HepG2 (cell line): ENCODE data around the gene RAB42. TPM values are rescaled to one million over a fixed set of nuclear protein-coding genes. Genes with fewer than 3 reads are reported as not detected.

Experiments used
- CBX5 ChIP-seq: sonication (generic); formaldehyde crosslinking; IDR thresholded peaks from 2 replicates; pipeline ENCODE4 v1.4.0; 2020; ENCODE audit warnings: missing genetic modification reagents, borderline replicate concordance
- DNMT3B ChIP-seq: conservative IDR thresholded peaks from 2 replicates; pipeline ENCODE4 v1.6.1; 2016; ENCODE audit warnings: missing biosample characterization, control low read depth
- EED ChIP-seq: sonication (generic); formaldehyde crosslinking; IDR thresholded peaks from 2 replicates; pipeline ENCODE4 v1.5.0; 2020; ENCODE audit warnings: mild to moderate bottlenecking, missing genetic modification reagents
- ETV5 ChIP-seq: IDR thresholded peaks from 2 replicates; pipeline ENCODE4 v1.6.1; 2018; ENCODE audit warnings: missing biosample characterization, missing genetic modification reagents, inconsistent platforms, borderline replicate concordance
- GATAD2A ChIP-seq: IDR thresholded peaks from 2 replicates; pipeline ENCODE4 v1.6.1; 2016
- GTF2F1 ChIP-seq: fragments of 150-350 bp; IDR thresholded peaks from 2 replicates; pipeline ENCODE4 v1.6.1; 2014; ENCODE audit warnings: low read length
- MEIS2 ChIP-seq: sonication (generic); formaldehyde crosslinking; IDR thresholded peaks from 2 replicates; pipeline ENCODE4 v1.9.0; 2021; ENCODE audit warnings: mild to moderate bottlenecking, missing genetic modification reagents
- YEATS4 ChIP-seq: sonication (generic); formaldehyde crosslinking; IDR thresholded peaks from 2 replicates; pipeline ENCODE4 v1.4.0; 2020; ENCODE audit warnings: missing genetic modification reagents, borderline replicate concordance
- ZNF761 ChIP-seq: sonication (generic); formaldehyde crosslinking; conservative IDR thresholded peaks from 2 replicates; pipeline ENCODE4 v1.4.0; 2020; ENCODE audit warnings: mild to moderate bottlenecking, missing genetic modification reagents
- ZNF788 ChIP-seq: sonication (generic); formaldehyde crosslinking; IDR thresholded peaks from 2 replicates; pipeline ENCODE4 v1.5.0; 2020; ENCODE audit warnings: mild to moderate bottlenecking, missing genetic modification reagents, borderline replicate concordance
- polyA plus RNA-seq, 8 experiments: library from polyadenylated mRNA; depleted of rRNA in 3 of 8; stranded (reverse) in 7 of 8; unstranded in 1 of 8; fragments of >200 nt; fragmentation: Illumina TruSeq in 4 of 8; extraction: Trizol in 4 of 8; gene quantifications; 2 replicates each; pipeline versions ENCODE4 v1.2.1 to v1.2.3, GENCODE V29; 2011 to 2016; ENCODE audit warnings: low read depth in 4 of 8, missing spikeins in 1 of 8, mixed read lengths in 1 of 8; ENCODE audit not compliant: insufficient read depth in 1 of 8
- total RNA-seq, 5 experiments: library from RNA; depleted of rRNA; stranded (reverse); fragments of >200 nt; fragmentation: Illumina TruSeq; extraction: Trizol; gene quantifications; 2 replicates each; pipeline ENCODE4 v1.2.3, GENCODE V29; 2016; ENCODE audit warnings: low read depth in 1 of 5
- TF ChIP-seq, protein P1 (sequence below): sonication (generic); formaldehyde crosslinking; IDR thresholded peaks from 2 replicates; pipeline ENCODE4 v1.8.1; 2023; ENCODE audit warnings: mild to moderate bottlenecking, moderate library complexity, missing genetic modification reagents
- TF ChIP-seq, protein P2 (sequence below): sonication (generic); formaldehyde crosslinking; IDR thresholded peaks from 2 replicates; pipeline ENCODE4 v1.5.1; 2020; ENCODE audit warnings: mild to moderate bottlenecking, moderate library complexity, missing genetic modification reagents
- TF ChIP-seq, protein P3 (sequence below), 2 experiments: fragments of 450-650 bp in 1 of 2; sonication (generic) in 1 of 2; formaldehyde crosslinking; IDR thresholded peaks; 2 replicates each; pipeline versions ENCODE4 v1.5.0 to v1.8.0; 2020 to 2022; ENCODE audit warnings: mild to moderate bottlenecking in 1 of 2, missing genetic modification reagents in 1 of 2
- TF ChIP-seq, protein P4 (sequence below), 2 experiments: sonication (generic) in 1 of 2; formaldehyde crosslinking in 1 of 2; IDR thresholded peaks; 2 replicates each; pipeline versions ENCODE4 v1.5.1 to v1.6.1; 2011 to 2020; ENCODE audit warnings: borderline replicate concordance in 1 of 2, low read depth in 1 of 2, low read length in 1 of 2, mild to moderate bottlenecking in 1 of 2, missing genetic modification reagents in 1 of 2, moderate library complexity in 1 of 2
- TF ChIP-seq, protein P5 (sequence below): sonication (generic); formaldehyde crosslinking; IDR thresholded peaks from 2 replicates; pipeline ENCODE4 v1.5.0; 2020; ENCODE audit warnings: missing genetic modification reagents, mild to moderate bottlenecking, borderline replicate concordance
- TF ChIP-seq, protein P6 (sequence below): sonication (generic); formaldehyde crosslinking; IDR thresholded peaks from 2 replicates; pipeline ENCODE4 v1.8.1; 2022; ENCODE audit warnings: mild to moderate bottlenecking, missing genetic modification reagents

RAB42 gene
- total and polyA plus RNA-seq, 2 of the 13 experiments (the other 11 are each of a cell fraction or from before 2014, with no cell fraction given): 10.4 to 166 TPM

DNA sequence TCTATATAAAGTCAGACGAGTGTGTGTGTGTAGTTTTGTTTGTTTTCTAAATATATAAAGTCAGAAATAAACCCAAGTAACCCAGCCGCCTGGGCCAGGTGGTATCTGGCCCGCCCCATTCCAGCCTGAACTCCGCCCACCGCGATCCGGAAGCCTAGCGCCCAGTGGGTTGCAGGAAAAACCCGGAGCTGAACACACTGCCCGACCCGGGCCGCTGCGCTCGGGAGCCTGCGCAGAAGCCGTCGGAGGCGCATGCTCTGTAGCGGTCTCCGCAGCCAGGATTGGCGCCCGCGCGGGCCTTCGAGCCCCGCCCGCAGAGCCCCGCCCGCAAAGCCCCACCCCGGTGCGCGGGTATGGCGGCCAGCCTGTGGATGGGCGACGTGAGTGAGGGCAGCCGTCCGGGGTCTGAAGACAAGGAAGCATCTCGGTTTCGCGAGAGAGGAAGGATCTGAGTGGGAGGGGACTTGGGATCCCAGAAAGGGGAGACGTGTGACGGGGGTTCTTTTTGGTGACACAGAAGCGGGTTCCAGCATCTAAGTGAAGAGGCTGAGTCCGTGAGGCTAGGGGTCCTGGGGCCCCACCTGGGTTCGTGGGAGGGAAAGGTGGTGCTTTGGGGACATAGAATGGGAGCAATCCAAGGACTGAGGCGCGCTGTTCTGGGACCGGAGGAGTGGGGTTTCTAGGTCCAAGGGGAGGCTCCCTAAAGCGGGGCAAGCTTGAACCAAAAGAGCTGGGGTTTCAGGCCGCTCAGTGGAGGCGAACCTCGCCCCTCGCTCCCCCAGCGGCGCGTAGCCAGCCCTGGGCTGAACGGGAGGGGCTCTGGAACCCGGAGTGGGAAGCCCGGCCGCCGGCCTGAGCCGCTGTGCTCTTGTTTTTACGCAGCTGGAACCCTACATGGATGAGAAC is 39.1 kb upstream of the RAB42 start, which contains the start of gene TRNAU1AP (continued):
- TF ChIP-seq, protein P1, sequence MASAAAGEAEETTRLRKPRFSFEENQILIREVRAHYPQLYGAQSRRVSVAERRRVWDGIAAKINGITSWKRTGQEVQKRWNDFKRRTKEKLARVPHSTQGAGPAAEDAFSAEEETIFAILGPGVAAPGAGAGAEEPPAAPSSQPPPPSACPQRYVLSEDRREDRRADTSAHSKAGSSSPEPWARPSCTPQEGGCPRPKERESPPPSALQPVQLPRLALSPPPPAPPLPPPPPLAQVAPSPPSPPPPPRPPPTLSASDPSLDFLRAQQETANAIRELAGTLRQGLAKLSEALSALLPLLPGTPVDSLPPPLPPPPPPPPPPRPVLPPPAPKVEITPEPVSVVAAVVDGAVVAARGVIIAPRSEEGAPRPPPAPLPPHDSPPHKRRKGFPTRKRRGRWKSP (CRISPR knock-in tag): peak; percentile 79
- TF ChIP-seq MEIS2 (CRISPR knock-in tag): 0 out of 2 replicates have a peak, but pooled peaks have one; percentile 19
- TF ChIP-seq, protein P2, sequence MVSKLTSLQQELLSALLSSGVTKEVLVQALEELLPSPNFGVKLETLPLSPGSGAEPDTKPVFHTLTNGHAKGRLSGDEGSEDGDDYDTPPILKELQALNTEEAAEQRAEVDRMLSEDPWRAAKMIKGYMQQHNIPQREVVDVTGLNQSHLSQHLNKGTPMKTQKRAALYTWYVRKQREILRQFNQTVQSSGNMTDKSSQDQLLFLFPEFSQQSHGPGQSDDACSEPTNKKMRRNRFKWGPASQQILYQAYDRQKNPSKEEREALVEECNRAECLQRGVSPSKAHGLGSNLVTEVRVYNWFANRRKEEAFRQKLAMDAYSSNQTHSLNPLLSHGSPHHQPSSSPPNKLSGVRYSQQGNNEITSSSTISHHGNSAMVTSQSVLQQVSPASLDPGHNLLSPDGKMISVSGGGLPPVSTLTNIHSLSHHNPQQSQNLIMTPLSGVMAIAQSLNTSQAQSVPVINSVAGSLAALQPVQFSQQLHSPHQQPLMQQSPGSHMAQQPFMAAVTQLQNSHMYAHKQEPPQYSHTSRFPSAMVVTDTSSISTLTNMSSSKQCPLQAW (CRISPR knock-in tag): peak; percentile 56
- peak; percentile 38; the same call in 1 of the 2 replicates for TF ChIP-seq CBX5 (CRISPR knock-in tag)
- 0 out of 2 replicates have a peak, but pooled peaks have one; percentile 26 for TF ChIP-seq DNMT3B
- TF ChIP-seq GTF2F1: no peak
- peak; percentile 41; the same call in 1 of the 2 replicates for TF ChIP-seq ZNF761 (CRISPR knock-in tag)
- TF ChIP-seq, protein P3, sequence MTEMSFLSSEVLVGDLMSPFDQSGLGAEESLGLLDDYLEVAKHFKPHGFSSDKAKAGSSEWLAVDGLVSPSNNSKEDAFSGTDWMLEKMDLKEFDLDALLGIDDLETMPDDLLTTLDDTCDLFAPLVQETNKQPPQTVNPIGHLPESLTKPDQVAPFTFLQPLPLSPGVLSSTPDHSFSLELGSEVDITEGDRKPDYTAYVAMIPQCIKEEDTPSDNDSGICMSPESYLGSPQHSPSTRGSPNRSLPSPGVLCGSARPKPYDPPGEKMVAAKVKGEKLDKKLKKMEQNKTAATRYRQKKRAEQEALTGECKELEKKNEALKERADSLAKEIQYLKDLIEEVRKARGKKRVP (CRISPR knock-in tag; IDR thresholded peaks at IDR 0.05): peak in 1 of 2 experiments; percentile 50; a peak in 1 of 4 replicates
- TF ChIP-seq, protein P4, sequence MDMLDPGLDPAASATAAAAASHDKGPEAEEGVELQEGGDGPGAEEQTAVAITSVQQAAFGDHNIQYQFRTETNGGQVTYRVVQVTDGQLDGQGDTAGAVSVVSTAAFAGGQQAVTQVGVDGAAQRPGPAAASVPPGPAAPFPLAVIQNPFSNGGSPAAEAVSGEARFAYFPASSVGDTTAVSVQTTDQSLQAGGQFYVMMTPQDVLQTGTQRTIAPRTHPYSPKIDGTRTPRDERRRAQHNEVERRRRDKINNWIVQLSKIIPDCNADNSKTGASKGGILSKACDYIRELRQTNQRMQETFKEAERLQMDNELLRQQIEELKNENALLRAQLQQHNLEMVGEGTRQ (IDR thresholded peaks at IDR 0.05; ENCODE audit: low read depth, low read length): no peak
- TF ChIP-seq, protein P4 (CRISPR knock-in tag; IDR thresholded peaks at IDR 0.05; ENCODE audit: borderline replicate concordance): peak; percentile 47; the same call in 1 of the 2 replicates
- peak; percentile 87 for TF ChIP-seq YEATS4 (CRISPR knock-in tag)
- TF ChIP-seq, protein P5, sequence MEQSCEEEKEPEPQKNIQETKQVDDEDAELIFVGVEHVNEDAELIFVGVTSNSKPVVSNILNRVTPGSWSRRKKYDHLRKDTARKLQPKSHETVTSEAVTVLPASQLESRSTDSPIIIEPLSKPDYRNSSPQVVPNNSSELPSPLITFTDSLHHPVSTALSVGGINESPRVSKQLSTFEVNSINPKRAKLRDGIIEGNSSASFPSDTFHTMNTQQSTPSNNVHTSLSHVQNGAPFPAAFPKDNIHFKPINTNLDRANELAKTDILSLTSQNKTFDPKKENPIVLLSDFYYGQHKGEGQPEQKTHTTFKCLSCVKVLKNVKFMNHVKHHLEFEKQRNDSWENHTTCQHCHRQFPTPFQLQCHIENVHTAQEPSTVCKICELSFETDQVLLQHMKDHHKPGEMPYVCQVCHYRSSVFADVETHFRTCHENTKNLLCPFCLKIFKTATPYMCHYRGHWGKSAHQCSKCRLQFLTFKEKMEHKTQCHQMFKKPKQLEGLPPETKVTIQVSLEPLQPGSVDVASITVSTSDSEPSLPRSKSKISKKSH (CRISPR knock-in tag): peak; percentile 36; the same call in 1 of the 2 replicates
- TF ChIP-seq GATAD2A: peak; percentile 47
- 0 out of 2 replicates have a peak, but pooled peaks have one; percentile 32 for TF ChIP-seq EED (CRISPR knock-in tag)
- peak; percentile 90 for TF ChIP-seq ZNF788 (CRISPR knock-in tag)
- TF ChIP-seq ETV5 (CRISPR knock-in tag): peak; percentile 86
- TF ChIP-seq, protein P6, sequence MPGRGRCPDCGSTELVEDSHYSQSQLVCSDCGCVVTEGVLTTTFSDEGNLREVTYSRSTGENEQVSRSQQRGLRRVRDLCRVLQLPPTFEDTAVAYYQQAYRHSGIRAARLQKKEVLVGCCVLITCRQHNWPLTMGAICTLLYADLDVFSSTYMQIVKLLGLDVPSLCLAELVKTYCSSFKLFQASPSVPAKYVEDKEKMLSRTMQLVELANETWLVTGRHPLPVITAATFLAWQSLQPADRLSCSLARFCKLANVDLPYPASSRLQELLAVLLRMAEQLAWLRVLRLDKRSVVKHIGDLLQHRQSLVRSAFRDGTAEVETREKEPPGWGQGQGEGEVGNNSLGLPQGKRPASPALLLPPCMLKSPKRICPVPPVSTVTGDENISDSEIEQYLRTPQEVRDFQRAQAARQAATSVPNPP (CRISPR knock-in tag): no peak
